Transverse colon (tissue), 4 donors: ENCODE results near the gene ACR. TPM values are rescaled to one million over a fixed set of nuclear protein-coding genes. Genes with fewer than 3 reads are reported as not detected.

Source experiments
- DNase-seq: peaks from one replicate; pipeline ENCODE4 v3.0.0-alpha.2; 2019
- H3K27ac ChIP-seq, 4 donors: fragments of 200-600 bp; sonication (generic); 2 replicates each; pipeline ENCODE4 v1.5.1; 2016 to 2018; ENCODE audit warnings: inconsistent platforms in 4 of 4
- H3K27me3 ChIP-seq: fragments of 200-600 bp; sonication (generic); 2 replicates; pipeline ENCODE4 v1.5.1; 2017; ENCODE audit warnings: inconsistent platforms
- H3K36me3 ChIP-seq, 4 donors: fragments of 200-600 bp; sonication (generic); 2 replicates each; pipeline ENCODE4 v1.5.1; 2017 to 2019; ENCODE audit warnings: inconsistent platforms in 4 of 4
- H3K4me1 ChIP-seq, 4 donors: fragments of 200-600 bp; sonication (generic); 2 replicates each; pipeline ENCODE4 v1.5.1; 2017 to 2020; ENCODE audit warnings: inconsistent platforms in 4 of 4
- H3K4me3 ChIP-seq, 4 donors: fragments of 200-600 bp; sonication (generic); 1 replicate in 1 of 4; 2 replicates in 3 of 4; pipeline versions ENCODE4 v1.5.1 to v1.6.1; 2017 to 2019; ENCODE audit warnings: inconsistent platforms in 4 of 4
- H3K9me3 ChIP-seq, 2 donors: fragments of 200-600 bp; sonication (generic); 2 replicates each; pipeline ENCODE4 v1.5.1; 2017 to 2019; ENCODE audit warnings: inconsistent platforms in 2 of 2
- EP300 ChIP-seq: sonication (generic); formaldehyde crosslinking; IDR thresholded peaks from one replicate; pipeline ENCODE4 v1.6.1; 2017; ENCODE audit warnings: antibody characterized with exemption, low read depth
- POLR2A ChIP-seq: fragments of 450-650 bp; IDR thresholded peaks from one replicate; pipeline ENCODE4 v1.6.1; 2016; ENCODE audit warnings: antibody characterized with exemption, mild to moderate bottlenecking, moderate library complexity
- POLR2AphosphoS5 ChIP-seq, 3 donors: sonication (generic); formaldehyde crosslinking; IDR thresholded peaks; one replicate each; pipeline ENCODE4 v1.6.1; 2016; ENCODE audit warnings: antibody characterized with exemption in 3 of 3
- WGBS, 2 donors: methylation state at CpG; one replicate each; pipeline ENCODE4 v1.1.5; 2018; ENCODE audit warnings: low coverage in 1 of 2; 5-methylcytosine and 5-hydroxymethylcytosine counted together
- in situ Hi-C, 4 donors: fragments of 200-750 bp; cut with MboI; loops; one replicate each; pipeline versions ENCODE4 v1.15.0 to v1.15.1; 2017; ENCODE audit warnings: low sequenced_read_pairs in 3 of 4, low pct_ligation_motif_present in 1 of 4, low pct_unique_long_range_greater_than_20kb in 1 of 4
- intact Hi-C: fragments of 100-400 bp; cut with DNase I; formaldehyde crosslinking; loops from one replicate; pipeline ENCODE4 v1.15.1; 2023; ENCODE audit warnings: low total_unique reads
- total RNA-seq, 4 donors: library from RNA; depleted of rRNA; stranded (reverse); fragments of >200 nt; gene quantifications; one replicate each; pipeline ENCODE4 v1.1.0, GENCODE V29; 2016
- TF ChIP-seq, protein P1 (sequence below), 5 experiments: fragments of 200-600 bp in 3 of 5; fragments of 450-650 bp in 2 of 5; sonication (generic) in 3 of 5; IDR thresholded peaks; 1 replicate in 2 of 5; 2 replicates in 3 of 5; pipeline ENCODE4 v1.5.1; 2016 to 2017; ENCODE audit warnings: antibody characterized with exemption in 5 of 5, inconsistent platforms in 3 of 5, mild to moderate bottlenecking in 2 of 5, moderate library complexity in 1 of 5

Gene ACR
- total RNA-seq, 4 donors from 2014 or later = not detected

GRCh38 chr22:50722716-50723428, 15.1 kb upstream of the ACR start:
- no peak for DNase-seq
- intact Hi-C loops (no loop called here), in situ Hi-C loops (no loop called here)
- TF ChIP-seq EP300 = no peak
- no peak for TF ChIP-seq POLR2A
- TF ChIP-seq, protein P1, sequence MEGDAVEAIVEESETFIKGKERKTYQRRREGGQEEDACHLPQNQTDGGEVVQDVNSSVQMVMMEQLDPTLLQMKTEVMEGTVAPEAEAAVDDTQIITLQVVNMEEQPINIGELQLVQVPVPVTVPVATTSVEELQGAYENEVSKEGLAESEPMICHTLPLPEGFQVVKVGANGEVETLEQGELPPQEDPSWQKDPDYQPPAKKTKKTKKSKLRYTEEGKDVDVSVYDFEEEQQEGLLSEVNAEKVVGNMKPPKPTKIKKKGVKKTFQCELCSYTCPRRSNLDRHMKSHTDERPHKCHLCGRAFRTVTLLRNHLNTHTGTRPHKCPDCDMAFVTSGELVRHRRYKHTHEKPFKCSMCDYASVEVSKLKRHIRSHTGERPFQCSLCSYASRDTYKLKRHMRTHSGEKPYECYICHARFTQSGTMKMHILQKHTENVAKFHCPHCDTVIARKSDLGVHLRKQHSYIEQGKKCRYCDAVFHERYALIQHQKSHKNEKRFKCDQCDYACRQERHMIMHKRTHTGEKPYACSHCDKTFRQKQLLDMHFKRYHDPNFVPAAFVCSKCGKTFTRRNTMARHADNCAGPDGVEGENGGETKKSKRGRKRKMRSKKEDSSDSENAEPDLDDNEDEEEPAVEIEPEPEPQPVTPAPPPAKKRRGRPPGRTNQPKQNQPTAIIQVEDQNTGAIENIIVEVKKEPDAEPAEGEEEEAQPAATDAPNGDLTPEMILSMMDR (IDR thresholded peaks at IDR 0.05) = no peak
- TF ChIP-seq POLR2AphosphoS5 (IDR thresholded peaks at IDR 0.05) = no peak
- Histone ChIP-seq H3K27me3 (peaks cover 28% of the 10 kb centered on the region), H3K4me1 (no peaks in the 10 kb centered on the region), H3K9me3 (no peaks in the 10 kb centered on the region), H3K27ac (no peak overlapping the region), H3K36me3 (no peaks in the 10 kb centered on the region), H3K4me3 (no peak overlapping the region)
- whole genome bisulfite sequencing, 2 donors = 90 to 92% methylated on average over 3 to 10 of the region's 12 CpGs

DNA sequence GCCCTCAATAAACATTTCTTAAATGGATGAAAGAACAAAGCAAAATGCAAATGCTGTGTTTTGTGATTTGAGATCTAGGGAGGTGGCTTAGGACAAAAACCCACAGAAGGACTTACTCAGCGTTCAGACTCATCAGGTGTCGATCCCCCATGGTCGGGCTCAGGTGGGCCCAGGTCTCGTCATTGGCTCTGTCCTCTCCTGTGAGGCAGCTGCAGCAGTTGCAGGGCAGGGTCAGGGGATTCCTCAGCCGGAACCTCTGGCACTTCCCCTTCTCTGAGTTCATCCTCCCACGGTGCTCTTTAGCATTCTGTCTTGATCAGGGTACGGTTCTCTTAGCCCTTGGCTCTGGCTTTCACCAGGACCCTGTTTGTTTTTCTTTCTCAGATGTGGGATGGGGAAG, 14.0 kb upstream of the ACR start:
- H3K36me3 ChIP-seq = no peaks in the 10 kb centered on the region
- in situ Hi-C loops (no loop called here), intact Hi-C loops (no loop called here)
- no peaks in the 10 kb centered on the region for H3K9me3 ChIP-seq
- H3K4me3 ChIP-seq = no peak overlapping the region
- H3K27me3 ChIP-seq = peaks cover 25% of the 10 kb centered on the region
- no peaks in the 10 kb centered on the region for H3K4me1 ChIP-seq
- no peak for DNase-seq
- WGBS, 2 donors = 67 to 76% methylated on average over 3 to 7 of the region's 7 CpGs
- H3K27ac ChIP-seq = no peak overlapping the region
- TF ChIP-seq, protein P1 (IDR thresholded peaks at IDR 0.05) = no peak
- no peak for TF ChIP-seq POLR2A
- TF ChIP-seq POLR2AphosphoS5 (IDR thresholded peaks at IDR 0.05) = no peak
- no peak for TF ChIP-seq EP300

- Histone ChIP-seq H3K9me3 (no peaks in the 10 kb centered on the region), H3K36me3 (no peaks in the 10 kb centered on the region), H3K4me1 (no peaks in the 10 kb centered on the region), H3K4me3 (no peak overlapping the region), H3K27me3 (peaks cover 19% of the 10 kb centered on the region), H3K27ac (no peak overlapping the region)
- intact Hi-C loops (no loop called here), in situ Hi-C loops (no loop called here)
- no peak for DNase-seq
- 80 to 81% methylated on average over 1 to 8 of the region's 8 CpGs for WGBS, 2 donors
- TF ChIP-seq EP300 (no peak), POLR2A (no peak), POLR2AphosphoS5 (IDR thresholded peaks at IDR 0.05) (no peak)
Observed at GRCh38 chr22:50724616-50725015, 13.4 kb upstream of the ACR start.

DNA sequence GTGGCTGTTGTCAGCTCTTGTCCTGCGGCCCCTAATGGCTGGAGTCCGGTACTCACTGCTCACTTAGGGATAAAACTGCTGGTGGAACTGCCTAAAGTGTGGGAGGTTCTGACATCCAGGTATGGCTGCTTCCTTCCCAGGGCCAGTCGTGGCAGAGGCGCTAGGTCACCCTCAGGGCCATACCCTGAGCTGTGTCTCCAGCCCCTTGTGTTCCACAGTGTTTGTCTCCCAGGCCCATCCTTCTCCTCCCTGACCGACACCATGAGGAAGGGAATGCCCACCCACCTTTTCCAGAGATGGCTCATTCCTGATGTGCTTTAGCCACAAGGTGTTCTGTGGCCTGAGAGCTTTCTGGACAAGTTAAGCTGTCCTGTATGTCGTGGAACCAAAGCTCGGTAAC, 12.4 kb upstream of the ACR start:
- no peak for DNase-seq
- H3K36me3 ChIP-seq = no peaks in the 10 kb centered on the region
- no peaks in the 10 kb centered on the region for H3K4me1 ChIP-seq
- H3K27me3 ChIP-seq = peaks cover 10% of the 10 kb centered on the region
- no peak overlapping the region for H3K4me3 ChIP-seq
- 92% methylated on average over 5 of the region's 7 CpGs; no CpG with 5 or more reads in 1 of the 2 donors for WGBS, 2 donors
- in situ Hi-C loops (no loop called here), intact Hi-C loops (no loop called here)
- no peaks in the 10 kb centered on the region for H3K9me3 ChIP-seq
- H3K27ac ChIP-seq = no peak overlapping the region
- TF ChIP-seq POLR2AphosphoS5 (IDR thresholded peaks at IDR 0.05) (no peak), EP300 (no peak), POLR2A (no peak)

DNA sequence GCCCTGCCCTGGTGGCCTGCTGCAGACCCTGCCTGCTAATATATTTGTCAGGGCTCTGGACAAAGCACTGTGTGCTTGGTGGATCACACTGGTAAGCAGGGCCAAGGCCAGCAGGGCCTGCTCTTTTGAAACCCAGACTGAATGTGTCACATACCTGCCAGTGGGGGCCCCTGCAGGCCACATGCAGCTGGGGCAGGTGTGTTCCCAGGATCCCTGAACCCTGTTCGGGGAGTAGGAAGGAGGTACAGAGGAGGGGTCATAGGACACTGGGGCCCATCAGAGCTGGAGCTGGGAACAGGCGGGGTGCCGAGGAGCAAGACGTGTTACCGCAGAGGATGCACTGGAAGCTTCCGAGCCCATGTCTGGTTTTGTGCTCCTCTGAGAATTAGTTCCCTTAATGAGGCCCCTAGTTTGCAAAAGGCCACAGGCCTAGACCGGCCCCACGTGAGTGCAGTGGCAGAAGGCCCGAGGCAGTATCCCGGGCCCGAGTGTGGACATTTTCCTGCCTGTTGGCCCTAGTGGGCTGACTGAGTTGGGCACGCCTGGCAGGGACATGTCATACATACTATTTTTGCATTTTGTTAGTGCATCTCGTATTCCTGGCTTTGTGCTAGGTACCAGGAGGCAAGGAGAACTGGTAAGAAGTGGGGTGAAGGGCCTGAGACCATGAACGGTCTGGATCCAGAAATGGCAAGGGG, 11.2 kb upstream of the ACR start:
- Histone ChIP-seq H3K9me3 (no peaks in the 10 kb centered on the region), H3K36me3 (no peaks in the 10 kb centered on the region), H3K4me1 (peaks cover under 1 to 5% (median 1%) of the 10 kb centered on the region in 4 donors), H3K4me3 (no peak overlapping the region), H3K27me3 (peaks cover 12% of the 10 kb centered on the region), H3K27ac (no peak overlapping the region)
- WGBS, 2 donors = 85 to 87% methylated on average over 3 to 14 of the region's 14 CpGs
- intact Hi-C loops (no loop called here), in situ Hi-C loops (no loop called here)
- no peak for TF ChIP-seq POLR2AphosphoS5 (IDR thresholded peaks at IDR 0.05)
- no peak for TF ChIP-seq POLR2A
- TF ChIP-seq, protein P1 (IDR thresholded peaks at IDR 0.05) = no peak
- DNase-seq = no peak
